Stimulated activated CD8-positive, alpha-beta memory T cell treated with anti-CD3 and anti-CD28 coated beads, Interleukin-15, amount 100 ng/mL, for 48 hours (primary cell): ENCODE measurements around the gene SLC16A12.

Experiments
- DNase-seq, 2 donors: peaks; one replicate each; pipeline ENCODE4 v3.0.0-alpha.2; 2020; ENCODE audit warnings: low read depth in 2 of 2

SLC16A12 gene

GRCh38 chr10:89535171-89536012 lies at the start of gene SLC16A12:
TSS of gene SLC16A12 (minus strand) at chr10:89535594. CDS start at chr10:89462578, 73,016 bp downstream.
- DNase-seq = no peak

GRCh38 chr10:89582022-89582421 lies 46.6 kb upstream of the SLC16A12 start:
- DNase-seq = no peak

GRCh38 chr10:89580243-89580642 lies 44.8 kb upstream of the SLC16A12 start:
- DNase-seq = no peak

- DNase-seq = no peak
Observed at GRCh38 chr10:89576696-89577095, 41.3 kb upstream of the SLC16A12 start.

- DNase-seq = no peak
Observed at GRCh38 chr10:89576022-89576421, 40.6 kb upstream of the SLC16A12 start.

- no peak for DNase-seq
Observed at GRCh38 chr10:89575031-89575430, 39.6 kb upstream of the SLC16A12 start.

- no peak for DNase-seq
Observed at GRCh38 chr10:89574368-89574767, 39.0 kb upstream of the SLC16A12 start.

- no peak for DNase-seq
Observed at GRCh38 chr10:89567576-89568245, 32.3 kb upstream of the SLC16A12 start.

GRCh38 chr10:89566992-89567391 lies 31.6 kb upstream of the SLC16A12 start:
- DNase-seq = no peak

- no peak for DNase-seq
Observed at GRCh38 chr10:89566095-89566950, 30.9 kb upstream of the SLC16A12 start.

GRCh38 chr10:89565180-89565579 lies 29.8 kb upstream of the SLC16A12 start:
- no peak for DNase-seq

- no peak for DNase-seq
Observed at GRCh38 chr10:89563861-89564478, 28.6 kb upstream of the SLC16A12 start.

GRCh38 chr10:89563311-89563710 lies 27.9 kb upstream of the SLC16A12 start:
- no peak for DNase-seq

- no peak for DNase-seq
Observed at GRCh38 chr10:89556600-89556999, 21.2 kb upstream of the SLC16A12 start.

- no peak for DNase-seq
Observed at GRCh38 chr10:89555688-89556445, 20.5 kb upstream of the SLC16A12 start.

GRCh38 chr10:89554433-89554832 lies 19.0 kb upstream of the SLC16A12 start:
- DNase-seq = no peak

- no peak for DNase-seq
Observed at GRCh38 chr10:89553064-89553734, 17.8 kb upstream of the SLC16A12 start.

- DNase-seq = no peak
Observed at GRCh38 chr10:89552213-89552612, 16.8 kb upstream of the SLC16A12 start.

- no peak for DNase-seq
Observed at GRCh38 chr10:89550509-89550908, 15.1 kb upstream of the SLC16A12 start.

- DNase-seq = no peak
Observed at GRCh38 chr10:89549510-89549909, 14.1 kb upstream of the SLC16A12 start.
